NCI-H1105 (cell line): ENCODE results near the gene USP7.
"Not testable (repeated sequence)": the region's sequence is repeated elsewhere in the genome, so short reads cannot be mapped to it uniquely, and the experiment has no call there.

ENCODE experiments used
- DNase-seq: peaks from one replicate; lab custom pipeline; 2025; lab: John Stamatoyannopoulos, UW

Gene USP7

DNA sequence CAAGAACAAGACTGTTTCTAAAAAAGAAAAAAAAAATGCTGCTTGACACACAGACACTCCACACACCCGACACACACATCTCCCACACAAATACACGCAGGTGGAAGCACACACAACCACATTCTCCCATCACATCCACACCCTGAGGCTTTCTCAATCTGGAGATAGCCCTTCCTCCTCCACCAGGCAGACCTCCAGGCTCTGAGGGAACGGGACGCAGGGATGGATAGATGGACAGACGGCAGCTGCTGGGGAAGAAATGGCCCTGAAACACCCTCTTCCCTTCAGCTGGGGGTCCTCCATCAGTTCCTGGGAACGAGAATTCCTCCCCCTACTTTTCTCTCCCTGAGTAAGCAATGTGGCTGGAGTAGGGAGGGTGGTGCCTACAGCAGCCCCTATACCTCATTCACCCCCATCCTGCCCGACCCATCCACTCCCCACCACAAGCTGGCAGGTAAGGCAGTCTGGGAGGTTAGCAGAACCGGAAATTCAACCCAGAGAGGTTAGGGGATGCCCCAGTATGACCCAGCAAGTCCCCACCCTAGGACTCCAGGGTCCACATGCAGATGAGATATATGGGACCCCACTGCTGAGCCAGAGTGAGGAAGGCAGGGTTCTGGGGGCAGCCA is 85.7 kb downstream of the USP7 start:
- DNase-seq, result no peak

DNA sequence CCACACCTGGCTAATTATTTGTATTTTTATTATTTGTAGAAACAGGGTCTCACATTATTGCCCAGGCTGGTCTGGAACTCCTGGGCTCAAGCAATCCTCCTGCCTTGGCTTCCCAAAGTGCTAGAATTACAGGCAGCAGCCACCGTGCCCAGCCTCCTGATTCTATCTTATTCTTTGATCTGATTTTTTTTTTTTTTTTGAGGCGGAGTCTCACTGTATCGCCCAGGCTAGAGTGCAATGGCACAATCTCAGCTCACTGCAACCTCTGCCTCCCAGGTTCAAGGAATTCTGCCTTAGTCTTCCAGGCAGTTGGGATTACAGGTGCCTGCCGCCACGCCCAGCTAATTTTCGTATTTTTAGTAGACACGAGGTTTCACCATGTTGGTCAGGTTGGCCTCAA is 88.4 kb downstream of the USP7 start:
- not testable (repeated sequence) for DNase-seq

DNA sequence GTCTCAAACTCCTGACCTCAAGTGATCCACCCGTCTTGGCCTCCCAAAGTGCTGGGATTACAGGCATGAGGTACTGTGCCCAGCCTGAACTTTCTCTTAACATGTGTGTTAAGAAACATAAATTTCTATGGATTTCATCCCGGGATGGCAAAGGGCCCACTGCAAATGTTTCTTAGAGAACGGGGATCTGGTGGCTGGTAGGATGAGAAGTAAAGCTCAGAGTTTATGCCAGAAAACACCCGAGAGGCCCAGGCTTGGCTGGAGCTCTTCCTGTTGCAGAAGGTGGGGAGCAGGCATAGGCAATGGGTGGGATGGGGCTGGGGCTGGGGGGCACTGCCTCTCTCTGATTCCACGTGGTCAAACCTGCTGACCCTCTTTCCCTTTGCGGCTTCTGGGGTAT is 89.3 kb downstream of the USP7 start:
- no peak for DNase-seq

DNA sequence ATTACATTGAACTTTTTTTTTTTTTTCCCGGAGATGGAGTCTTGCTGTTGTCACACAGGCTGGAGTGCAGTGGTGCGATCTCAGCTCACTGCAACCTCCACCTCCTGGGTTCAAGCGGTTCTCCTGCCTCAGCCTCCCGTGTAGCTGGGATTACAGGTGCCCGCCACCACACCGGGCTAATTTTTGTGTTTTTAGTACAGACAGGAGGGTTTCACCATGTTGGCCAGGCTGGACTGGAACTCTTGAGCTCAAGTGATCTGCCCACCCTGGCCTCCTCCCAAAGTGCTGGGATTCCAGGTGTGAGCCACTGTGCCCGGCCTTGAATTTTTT is 89.9 kb downstream of the USP7 start:
- not testable (repeated sequence) for DNase-seq

DNA sequence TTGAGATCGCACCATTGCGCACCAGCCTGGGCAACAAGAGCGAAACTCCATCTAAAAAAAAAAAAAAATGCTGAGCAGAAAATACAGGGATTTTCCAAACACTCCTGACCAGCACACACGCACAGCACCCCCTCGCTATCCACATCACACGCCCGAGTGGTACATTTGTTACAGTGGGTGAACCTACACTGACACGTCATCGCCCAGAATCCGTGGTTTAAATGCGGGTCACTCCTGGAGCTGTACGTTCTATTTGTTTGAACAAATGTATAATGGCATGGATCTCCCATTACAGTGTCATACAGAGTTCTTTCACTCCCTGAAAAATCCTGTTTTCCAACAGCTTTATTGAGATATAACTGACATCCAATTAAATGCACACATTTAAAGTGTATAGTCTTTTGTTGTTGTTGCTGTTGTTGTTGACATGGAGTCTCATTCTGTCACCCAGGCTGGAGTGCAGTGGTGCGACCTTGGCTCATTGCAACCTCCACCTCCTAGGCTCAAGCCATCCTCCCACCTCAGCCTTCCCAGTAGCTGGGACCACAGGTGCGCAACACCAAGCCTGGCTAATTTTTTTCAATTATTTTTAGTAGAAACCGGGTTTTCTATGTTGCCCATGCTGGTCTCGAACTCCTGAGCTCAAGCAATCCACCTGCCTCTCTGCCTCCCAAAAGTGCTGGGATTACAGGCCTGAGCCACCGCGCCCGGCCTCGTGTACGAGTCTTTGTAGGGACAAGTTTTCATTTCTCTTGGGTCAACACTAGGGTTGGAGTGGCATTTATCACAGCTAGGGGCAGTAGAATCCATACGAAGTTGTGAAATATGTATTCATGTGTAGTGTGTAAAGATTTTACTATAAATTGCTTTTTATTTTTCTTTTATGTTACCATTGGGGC is 90.5 kb downstream of the USP7 start:
- DNase-seq, result no peak

DNA sequence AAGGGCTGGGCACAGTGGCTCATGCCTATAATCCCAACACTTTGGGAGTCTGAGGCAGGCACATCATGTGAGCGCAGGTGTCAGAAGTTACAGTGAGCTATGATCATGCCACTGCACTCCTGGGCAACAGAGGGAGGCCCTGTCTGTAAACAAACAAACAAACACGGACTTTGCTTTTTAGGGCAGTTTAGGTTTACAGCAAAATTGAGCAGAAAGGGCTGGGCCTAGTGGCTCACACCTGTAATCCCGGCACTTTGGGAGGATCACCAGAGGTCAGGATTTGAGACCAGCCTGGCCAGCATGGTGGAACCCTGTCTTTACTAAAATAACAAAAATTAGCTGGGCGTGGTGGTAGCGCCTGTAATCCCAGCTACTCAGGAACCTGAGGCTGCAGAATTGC is 91.6 kb downstream of the USP7 start:
- no peak for DNase-seq

DNA sequence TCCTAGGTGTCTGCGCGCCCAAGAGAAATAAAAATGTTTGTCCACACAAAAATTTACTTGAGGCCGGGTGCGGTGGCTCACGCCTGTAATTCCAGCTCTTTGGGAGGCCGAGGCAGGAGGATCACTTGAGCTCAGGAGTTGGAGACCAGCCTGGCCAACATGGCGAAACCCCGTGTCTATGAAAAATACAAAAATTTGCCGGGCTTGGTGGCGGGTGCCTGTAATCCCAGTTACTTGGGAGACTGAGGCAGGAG is 93.8 kb downstream of the USP7 start:
- DNase-seq, result not testable (repeated sequence)

DNA sequence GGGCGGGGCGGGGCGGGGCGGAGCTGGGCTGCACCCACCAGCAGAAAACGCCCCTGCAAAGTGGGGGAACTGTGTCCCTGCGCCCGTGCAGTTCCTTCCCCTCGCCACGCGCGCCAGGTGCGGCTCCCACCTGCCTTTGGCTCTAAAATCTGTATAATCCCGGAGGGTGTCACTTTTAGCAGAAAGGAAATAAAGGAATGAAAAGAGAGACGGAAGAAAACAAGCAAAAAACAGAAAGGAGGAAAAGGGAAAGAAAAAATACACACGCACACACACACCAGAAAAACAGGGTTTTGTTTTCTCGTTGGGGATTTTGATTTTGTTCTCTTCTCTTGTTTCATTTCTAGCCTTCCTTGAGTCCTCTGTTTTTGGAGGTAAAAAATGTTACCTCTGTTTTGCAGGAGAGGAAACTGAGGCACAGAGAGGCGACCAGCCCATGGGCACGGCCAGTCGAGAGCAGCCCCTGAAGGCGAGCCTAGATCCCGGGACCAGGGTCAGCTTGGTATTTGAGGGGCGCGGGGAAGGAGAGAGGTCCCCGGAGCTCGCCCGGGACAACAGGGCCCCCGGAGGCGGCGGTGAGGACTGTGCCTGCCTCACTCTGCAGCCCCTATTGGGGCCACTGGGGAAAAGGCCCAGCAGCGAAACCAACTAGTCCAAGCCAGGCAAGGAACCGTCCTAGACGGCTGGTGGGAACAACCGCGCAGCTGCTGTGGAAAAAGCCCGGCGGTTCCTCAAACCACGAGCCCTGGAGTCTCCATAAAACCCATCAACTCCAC is 94.3 kb downstream of the USP7 start:
- DNase-seq, result no peak

DNA sequence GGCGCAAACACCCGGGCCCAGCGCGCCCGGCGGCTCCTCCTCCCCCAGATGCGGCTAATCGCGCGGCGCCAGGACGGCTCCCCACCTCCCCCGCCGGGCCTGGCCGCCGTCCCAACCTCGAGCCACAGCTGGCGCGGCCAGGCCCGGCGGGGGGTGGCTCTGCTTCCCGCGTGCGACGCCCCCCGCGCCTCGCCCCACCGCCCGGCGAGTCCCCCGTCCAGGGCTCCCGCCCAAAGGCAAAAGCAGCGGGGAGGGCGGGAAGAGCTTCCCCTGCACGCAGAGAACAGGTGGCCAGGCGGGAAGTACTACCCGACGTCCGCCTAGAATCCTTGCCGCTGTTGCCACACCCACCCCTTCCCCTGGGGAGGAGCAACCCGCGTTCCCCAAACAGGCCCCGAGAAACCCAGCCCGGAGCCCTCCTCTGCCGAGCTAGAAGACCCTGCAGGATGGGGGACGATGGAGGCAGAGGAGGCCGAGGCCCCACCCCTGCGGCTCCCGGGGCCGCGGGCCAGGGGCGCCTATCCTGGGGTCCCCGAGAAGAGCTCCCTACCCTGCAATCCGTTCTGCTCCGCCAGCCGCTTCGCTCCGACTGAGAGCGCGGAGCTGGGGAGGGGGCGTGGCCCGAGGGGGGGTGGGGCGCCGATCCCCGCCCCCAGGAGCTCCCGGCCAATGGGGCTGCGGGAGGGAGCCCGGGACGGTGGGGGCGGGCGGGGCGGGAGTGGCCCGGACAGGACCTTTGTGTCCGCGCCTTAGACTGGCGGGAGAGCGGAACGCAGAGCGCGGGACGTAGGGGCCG is 95.1 kb downstream of the USP7 start, which contains the start of gene CARHSP1:
TSS of gene CARHSP1 (minus strand) at position 591 of the 796 bp plus-strand sequence. CDS start 9,678 bp downstream, outside the sequence.
- peak; percentile 78 for DNase-seq

DNA sequence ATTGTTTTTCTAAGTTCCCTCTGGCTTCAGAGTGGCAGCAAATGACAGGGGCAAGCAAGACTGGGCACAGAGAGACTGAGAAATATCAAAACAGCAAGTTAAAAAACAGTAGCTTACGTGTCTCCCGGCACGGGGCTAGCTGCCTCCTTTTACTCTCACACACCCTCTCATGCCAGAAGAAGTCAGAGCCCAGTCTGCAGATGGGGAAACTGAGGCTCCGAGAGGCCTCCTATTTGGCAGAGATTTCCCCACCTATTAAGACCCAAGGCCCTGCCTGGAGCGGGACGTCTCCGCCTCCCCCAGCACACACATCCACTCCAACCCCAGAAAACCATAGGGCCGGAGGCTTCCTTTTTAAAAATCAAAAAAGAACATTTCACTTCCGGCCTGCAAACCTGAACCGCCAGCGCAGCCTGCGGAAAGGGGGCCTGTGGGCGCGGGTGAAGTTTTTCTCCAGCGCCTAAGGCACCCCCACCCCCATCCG is 95.7 kb downstream of the USP7 start:
- no peak for DNase-seq

DNA sequence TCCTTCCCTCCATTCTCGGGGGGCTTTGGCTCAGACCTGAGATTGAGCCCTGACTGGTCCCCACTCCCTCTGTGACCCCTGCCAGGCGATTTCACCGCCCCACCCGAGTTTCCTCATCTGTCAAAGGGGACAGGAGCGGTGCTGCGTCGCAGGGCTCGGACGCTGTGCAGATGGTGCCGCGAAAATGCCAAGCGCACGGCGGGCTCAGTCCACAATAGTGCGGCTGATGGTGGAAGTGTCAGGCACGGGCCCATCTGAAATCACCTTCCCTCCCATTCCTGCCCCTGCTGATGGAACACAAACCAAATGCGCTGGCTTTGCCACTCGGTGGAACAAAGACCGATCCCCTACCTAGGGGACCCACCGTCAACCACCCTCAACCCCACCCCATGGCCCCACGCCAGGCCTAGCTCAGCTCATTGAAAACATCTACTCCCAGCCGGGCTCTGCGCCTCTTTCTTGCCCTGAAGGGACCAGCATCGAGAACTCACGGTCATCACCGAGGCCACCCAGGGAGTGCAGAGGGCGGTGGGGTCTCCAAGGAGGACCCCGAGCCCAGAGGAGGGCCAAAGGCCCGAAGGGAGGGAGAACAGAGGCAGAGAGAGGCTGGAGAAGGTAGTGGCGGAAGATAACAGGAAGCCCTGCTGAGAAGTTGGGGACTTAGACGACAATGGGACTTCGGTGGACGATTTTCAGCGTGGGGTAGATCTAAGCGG is 96.3 kb downstream of the USP7 start:
- peak; percentile 4 for DNase-seq

DNA sequence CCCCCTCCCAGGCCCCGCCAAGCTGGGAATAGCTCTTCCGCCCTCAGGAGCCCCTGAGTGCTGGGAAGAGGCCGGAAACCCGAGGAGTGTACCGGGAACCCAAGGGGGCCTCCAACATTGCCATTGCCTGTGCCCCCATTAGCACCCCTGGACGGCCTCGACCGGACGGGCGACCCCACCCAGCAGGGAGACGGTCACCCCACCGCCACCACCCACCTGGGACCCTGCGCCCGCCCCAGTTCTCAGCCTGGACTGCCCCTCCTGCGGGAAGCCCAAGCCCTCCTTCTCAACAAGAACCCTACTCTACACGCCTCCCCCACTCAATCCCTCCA is 96.9 kb downstream of the USP7 start:
- no peak for DNase-seq

DNA sequence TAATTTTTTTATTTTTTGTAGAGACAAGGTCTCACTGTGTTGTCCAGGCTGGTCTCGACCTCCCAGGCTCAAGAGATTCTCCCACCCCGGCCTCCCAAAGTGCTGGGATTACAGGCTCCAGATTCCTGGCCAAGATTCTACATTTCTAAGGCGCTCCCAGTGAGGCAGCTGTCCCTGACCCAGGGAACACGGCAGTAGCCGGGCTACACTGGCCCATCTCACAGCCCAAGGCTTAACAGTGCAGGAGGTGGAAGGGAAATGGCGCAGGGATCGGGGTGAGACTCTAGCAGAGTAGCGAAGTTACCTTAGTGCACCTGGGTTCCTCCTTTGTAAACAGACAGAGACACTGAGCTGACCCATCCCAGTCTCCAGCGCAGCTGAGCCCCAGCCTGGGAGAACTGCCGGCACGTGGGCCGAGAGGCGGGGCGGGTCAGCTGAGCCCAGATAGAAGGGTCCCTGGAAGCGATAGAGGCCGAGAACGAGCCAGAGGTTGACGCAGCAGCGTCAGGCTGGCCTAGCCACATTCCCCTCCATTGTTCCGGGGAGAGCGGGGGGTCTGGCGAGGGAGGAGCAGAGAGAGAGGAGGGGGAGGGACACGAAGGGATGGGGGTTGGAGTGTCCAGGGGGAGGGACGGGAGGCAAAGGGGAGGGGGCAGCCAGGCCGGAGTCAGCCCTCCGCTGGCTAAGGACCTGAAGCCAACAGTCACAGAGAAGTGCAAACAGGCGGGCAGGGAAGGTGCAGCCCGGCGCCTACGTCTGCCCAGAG is 97.4 kb downstream of the USP7 start:
- DNase-seq, result peak; percentile 10

DNA sequence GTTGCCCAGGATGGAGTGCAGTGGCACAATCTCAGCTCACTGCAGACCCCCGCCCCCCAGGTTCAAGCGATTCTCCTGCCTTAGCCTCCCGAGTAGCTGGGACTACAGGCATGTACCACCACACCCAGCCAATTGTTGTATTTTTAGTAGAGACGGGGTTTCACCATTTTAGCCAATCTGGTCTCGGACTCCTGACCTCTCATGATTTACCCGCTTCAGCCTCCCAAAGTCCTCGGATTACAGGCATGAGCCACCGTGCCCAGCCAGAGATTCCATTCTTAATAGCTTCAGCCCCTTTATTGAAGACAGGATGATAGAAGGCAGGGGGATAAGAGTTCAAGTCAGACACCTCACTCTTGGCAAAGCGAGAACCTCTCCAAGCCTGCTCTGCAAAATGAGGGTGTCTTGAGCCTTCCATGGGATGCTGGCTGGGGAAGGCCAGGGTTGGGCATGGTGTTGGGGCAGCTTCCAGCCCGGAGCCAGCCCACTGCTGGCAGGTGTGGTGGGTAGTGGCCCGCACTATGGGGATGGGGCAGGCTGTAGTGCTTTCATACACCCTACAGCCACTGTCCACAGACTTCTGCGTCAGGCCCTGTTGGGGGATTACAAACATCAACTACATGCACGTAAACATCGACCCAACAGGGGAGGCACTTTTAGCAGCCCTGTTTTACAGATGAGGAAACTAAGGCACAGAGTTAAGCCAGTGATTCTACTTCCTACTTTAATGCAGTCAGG is 98.4 kb downstream of the USP7 start:
- DNase-seq, result no peak

DNA sequence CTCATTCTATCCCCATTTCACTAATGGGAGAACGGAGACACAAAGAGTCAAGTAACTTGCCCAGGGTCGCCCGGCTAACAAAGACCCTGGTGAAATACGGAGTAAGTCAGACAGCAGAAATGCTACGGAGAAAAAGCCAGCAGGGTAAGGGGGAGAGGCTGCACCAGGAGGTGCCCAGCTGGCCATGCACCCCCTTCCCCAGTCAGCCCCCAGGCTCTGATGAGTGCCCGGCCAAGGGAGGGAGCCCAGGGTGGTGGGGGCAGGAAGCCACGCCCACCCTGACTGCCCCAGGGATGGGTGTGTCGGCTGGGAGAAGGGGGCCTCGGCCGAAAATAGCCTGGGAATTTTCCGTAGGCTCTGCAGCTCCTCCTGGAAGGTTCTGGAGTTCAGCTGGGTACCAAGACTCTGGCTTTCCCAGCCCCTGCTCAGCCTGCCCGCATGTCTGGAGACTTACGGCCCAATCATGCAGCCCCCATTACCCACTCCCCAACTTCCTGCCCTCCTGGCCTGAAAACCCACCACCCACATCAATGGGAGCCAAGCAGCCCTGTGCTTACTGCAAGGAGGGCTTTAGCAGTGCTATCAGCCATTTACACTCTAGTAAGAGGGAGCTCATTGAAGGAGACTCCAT is 99.1 kb downstream of the USP7 start:
- DNase-seq, result no peak

DNA sequence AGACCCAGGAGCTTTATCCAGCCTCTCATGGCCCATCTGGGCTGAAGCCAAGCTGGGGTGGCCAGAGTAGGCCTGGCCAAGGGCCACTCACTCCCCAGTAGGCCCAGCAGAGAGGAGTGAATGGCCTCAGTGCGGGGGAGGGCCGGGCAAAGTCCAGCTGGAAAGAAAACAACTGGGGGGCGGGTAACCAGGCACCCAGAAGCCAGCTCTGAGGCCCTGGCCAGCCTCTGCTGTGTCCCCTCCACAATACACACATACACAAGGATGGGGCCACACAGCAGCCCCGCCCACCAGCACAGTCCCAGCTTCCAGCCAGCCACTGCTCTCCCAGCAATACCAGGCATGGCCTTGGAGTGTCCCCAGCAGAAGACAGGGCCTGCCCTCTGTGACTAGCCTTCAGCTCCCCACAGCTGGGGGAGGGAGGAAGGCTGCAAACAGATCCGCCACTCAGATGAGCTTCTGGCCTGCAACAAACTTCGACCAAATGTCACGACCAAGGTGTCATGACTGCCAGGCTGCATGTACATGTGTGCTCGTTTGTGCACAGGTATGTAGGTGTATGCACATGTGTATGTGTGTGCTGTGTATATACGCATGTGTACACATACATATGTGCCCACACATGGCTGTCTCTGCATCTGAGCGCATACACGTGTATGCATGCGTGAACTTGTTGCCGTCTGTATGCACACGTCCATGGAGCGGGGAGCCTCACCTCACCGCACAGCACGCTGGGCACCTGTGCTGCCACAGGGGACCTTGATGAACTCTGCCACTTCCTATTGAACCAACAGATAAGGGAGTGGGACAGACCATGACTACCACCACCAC is 99.9 kb downstream of the USP7 start:
- no peak for DNase-seq

DNA sequence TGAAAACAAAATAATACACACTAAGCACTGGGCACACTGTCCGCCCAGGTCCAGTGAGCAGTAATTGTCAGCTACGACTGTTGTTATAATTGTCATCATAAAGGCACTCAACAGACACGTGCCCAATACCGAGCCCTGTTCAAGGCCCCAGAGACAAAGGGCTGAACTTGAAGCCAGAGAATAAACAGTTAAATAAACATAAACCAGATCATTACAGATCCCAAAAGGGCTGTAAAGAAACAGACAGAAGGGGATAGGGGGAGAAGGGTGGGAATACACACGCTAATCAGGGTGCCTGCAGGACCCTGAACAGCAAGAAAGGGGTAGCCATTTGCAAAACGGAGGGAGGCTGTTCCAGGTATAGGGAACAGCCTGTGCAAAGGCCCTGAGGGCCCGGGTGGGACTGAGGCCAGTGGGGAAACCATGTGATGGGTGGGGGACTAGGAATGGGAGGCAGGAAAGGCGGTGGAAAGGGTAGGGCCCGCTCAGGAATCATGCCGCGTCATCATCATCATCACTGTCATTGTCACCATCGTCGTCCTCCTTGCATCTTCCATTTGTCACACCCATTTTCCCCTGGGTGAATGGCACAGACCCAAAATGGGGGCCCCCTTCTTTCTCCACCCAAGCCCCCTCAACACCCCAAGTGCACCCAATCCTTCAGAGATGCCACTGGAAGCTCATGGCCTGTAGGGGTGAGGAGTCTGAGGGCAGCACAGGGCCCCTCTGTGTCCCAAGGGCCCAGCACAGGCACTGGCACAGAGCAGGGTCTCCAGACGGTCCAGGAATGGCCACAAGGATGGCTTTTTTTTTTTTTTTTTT is 101.2 kb downstream of the USP7 start:
- DNase-seq, result no peak
